Gastrocnemius medialis (tissue), 4 donors: ENCODE results near the gene ARHGEF6. TPM values are rescaled to one million over a fixed set of nuclear protein-coding genes. Genes with fewer than 3 reads are reported as not detected.

Source experiments
- ATAC-seq, 2 donors: fragments of 150-250 bp; one replicate each; pipeline ENCODE4 v1.9.1; 2016
- DNase-seq, 2 donors: peaks; one replicate each; pipeline ENCODE4 v3.0.0-alpha.2; 2019
- H3K27ac ChIP-seq, 4 donors: fragments of 200-600 bp; sonication (generic); 1 replicate in 1 of 4; 2 replicates in 3 of 4; pipeline ENCODE4 v1.5.1; 2016 to 2018; ENCODE audit warnings: mild to moderate bottlenecking in 2 of 4, moderate library complexity in 1 of 4
- H3K27me3 ChIP-seq, 3 donors: fragments of 200-600 bp; sonication (generic) in 2 of 3; 1 replicate in 1 of 3; 2 replicates in 2 of 3; pipeline versions ENCODE4 v1.5.1 to v1.6.0; 2016 to 2019; ENCODE audit warnings: mild to moderate bottlenecking in 1 of 3, moderate library complexity in 1 of 3
- H3K36me3 ChIP-seq, 2 donors: fragments of 200-600 bp; sonication (generic) in 1 of 2; one replicate each; pipeline ENCODE4 v1.5.1; 2017 to 2018
- H3K4me1 ChIP-seq, 2 donors: fragments of 200-600 bp; sonication (generic) in 1 of 2; one replicate each; pipeline ENCODE4 v1.5.1; 2016 to 2017; ENCODE audit warnings: mild to moderate bottlenecking in 2 of 2
- H3K4me3 ChIP-seq, 4 donors: fragments of 200-600 bp; sonication (generic) in 3 of 4; 1 replicate in 1 of 4; 2 replicates in 3 of 4; pipeline ENCODE4 v1.5.1; 2016 to 2019; ENCODE audit warnings: mild to moderate bottlenecking in 2 of 4
- H3K9me3 ChIP-seq, 3 donors: fragments of 200-600 bp; sonication (generic) in 2 of 3; 1 replicate in 1 of 3; 2 replicates in 2 of 3; pipeline ENCODE4 v1.5.1; 2016 to 2019
- POLR2A ChIP-seq, 2 donors: fragments of 450-650 bp; IDR thresholded peaks; one replicate each; pipeline ENCODE4 v1.6.1; 2017; ENCODE audit warnings: antibody characterized with exemption in 2 of 2, mild to moderate bottlenecking in 2 of 2, moderate library complexity in 2 of 2
- in situ Hi-C, 4 donors: fragments of 200-750 bp; cut with MboI; loops; one replicate each; pipeline versions ENCODE4 v1.15.0 to v1.8.0; 2017; ENCODE audit warnings: low sequenced_read_pairs in 4 of 4
- intact Hi-C: fragments of 100-400 bp; cut with DNase I; formaldehyde crosslinking; loops from one replicate; pipeline ENCODE4 v1.15.1; 2023; ENCODE audit warnings: low total_unique reads
- total RNA-seq, 4 donors: library from RNA; depleted of rRNA; stranded (reverse); fragments of >200 nt; gene quantifications; one replicate each; pipeline versions ENCODE4 v1.1.0 to v1.2.3, GENCODE V29; 2016
- TF ChIP-seq, protein P1 (sequence below), 5 experiments: fragments of 450-650 bp in 3 of 5; fragments of 200-600 bp in 2 of 5; sonication (generic) in 2 of 5; IDR thresholded peaks in 4 of 5; conservative IDR thresholded peaks in 1 of 5; 1 replicate in 4 of 5; 2 replicates in 1 of 5; pipeline ENCODE4 v1.5.1; 2016 to 2019; ENCODE audit warnings: antibody characterized with exemption in 5 of 5, mild to moderate bottlenecking in 3 of 5, moderate library complexity in 3 of 5

ARHGEF6 gene
- total RNA-seq, 4 donors from 2014 or later = 15.0 to 29.9 (median 24.5) TPM

DNA sequence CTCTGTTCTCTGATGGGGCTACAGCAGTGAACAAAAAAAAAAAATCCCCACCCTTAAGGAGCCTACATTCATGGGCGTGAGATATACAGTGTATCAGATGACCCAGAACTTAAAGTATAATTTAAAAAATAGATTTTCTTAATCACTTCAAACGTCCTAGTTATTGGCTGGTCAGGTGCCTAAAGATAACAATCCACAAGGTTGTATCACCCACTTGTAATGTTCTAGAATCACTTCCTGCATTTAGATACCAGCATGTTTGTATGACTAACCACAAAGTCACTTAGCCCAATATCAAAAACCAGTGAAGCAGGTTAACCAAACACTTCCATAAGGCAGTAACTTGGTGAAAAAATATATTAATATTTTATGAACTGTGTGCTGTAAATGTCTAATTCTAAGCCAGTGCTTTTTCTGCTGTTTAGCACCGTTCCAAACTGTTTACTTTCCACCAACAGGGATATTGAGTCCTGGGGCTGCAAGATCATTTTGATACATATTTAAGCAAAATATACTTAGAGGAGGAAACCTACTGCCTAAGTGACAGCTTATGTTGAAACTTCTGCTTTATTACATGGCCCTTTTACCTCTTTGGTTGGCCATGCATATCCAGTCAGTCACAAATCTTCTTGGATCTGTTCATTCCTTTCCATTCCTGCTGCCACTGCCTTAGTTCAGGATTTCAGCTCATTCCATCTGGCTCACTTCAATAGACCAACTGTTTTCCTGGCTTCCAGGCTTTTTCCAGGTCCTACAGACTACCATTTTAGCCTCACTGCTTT lies 89.5 kb downstream of the ARHGEF6 start:
- no peaks in the 10 kb centered on the region for H3K9me3 ChIP-seq
- in situ Hi-C loops = no loop called here
- no peak for DNase-seq
- intact Hi-C loops = loop anchor here (5.0 kb wide), 1 partner anchor 84 kb away; no protein-coding TSS in a partner anchor
- no peak overlapping the region for H3K4me3 ChIP-seq
- ATAC-seq = no peak
- H3K36me3 ChIP-seq = peaks cover 0 to 8% of the 10 kb centered on the region in 2 donors
- H3K27me3 ChIP-seq = no peaks in the 10 kb centered on the region
- H3K4me1 ChIP-seq = no peaks in the 10 kb centered on the region
- TF ChIP-seq POLR2A (IDR thresholded peaks at IDR 0.05) = no peak
- TF ChIP-seq, protein P1, sequence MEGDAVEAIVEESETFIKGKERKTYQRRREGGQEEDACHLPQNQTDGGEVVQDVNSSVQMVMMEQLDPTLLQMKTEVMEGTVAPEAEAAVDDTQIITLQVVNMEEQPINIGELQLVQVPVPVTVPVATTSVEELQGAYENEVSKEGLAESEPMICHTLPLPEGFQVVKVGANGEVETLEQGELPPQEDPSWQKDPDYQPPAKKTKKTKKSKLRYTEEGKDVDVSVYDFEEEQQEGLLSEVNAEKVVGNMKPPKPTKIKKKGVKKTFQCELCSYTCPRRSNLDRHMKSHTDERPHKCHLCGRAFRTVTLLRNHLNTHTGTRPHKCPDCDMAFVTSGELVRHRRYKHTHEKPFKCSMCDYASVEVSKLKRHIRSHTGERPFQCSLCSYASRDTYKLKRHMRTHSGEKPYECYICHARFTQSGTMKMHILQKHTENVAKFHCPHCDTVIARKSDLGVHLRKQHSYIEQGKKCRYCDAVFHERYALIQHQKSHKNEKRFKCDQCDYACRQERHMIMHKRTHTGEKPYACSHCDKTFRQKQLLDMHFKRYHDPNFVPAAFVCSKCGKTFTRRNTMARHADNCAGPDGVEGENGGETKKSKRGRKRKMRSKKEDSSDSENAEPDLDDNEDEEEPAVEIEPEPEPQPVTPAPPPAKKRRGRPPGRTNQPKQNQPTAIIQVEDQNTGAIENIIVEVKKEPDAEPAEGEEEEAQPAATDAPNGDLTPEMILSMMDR (IDR thresholded peaks at IDR 0.05 in 4 of 5, conservative IDR thresholded peaks at IDR 0.05 in 1 of 5) = no peak
- no peak overlapping the region for H3K27ac ChIP-seq

DNA sequence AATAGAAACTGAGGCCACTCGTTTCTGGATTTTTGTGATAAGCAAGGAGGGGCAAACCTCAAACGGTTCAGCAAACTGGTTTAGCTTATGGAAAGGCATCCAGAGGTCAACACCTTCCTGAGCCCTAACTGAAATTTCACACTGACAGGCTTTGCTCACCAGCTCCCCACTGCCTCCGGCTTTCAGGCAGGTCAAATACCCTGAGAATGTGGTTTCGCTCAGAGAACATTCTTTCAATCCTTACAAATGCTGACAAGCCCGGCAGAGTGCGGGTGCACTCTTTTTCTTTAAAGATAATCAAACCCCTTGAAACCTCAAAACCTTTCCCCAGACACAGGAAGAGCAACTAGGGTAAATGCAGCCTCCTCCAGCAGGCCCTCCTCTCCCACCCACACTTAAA lies 91.3 kb downstream of the ARHGEF6 start:
- DNase-seq (no peak), ATAC-seq (no peak)
- TF ChIP-seq, protein P1 (IDR thresholded peaks at IDR 0.05 in 4 of 5, conservative IDR thresholded peaks at IDR 0.05 in 1 of 5) = no peak
- TF ChIP-seq POLR2A (IDR thresholded peaks at IDR 0.05) = no peak
- in situ Hi-C loops = no loop called here
- no peak overlapping the region for H3K27ac ChIP-seq
- intact Hi-C loops = no loop called here
- H3K9me3 ChIP-seq = no peaks in the 10 kb centered on the region
- H3K4me1 ChIP-seq = no peaks in the 10 kb centered on the region
- H3K27me3 ChIP-seq = no peaks in the 10 kb centered on the region
- no peak overlapping the region for H3K4me3 ChIP-seq
- H3K36me3 ChIP-seq = peaks cover 0 to 8% of the 10 kb centered on the region in 2 donors

DNA sequence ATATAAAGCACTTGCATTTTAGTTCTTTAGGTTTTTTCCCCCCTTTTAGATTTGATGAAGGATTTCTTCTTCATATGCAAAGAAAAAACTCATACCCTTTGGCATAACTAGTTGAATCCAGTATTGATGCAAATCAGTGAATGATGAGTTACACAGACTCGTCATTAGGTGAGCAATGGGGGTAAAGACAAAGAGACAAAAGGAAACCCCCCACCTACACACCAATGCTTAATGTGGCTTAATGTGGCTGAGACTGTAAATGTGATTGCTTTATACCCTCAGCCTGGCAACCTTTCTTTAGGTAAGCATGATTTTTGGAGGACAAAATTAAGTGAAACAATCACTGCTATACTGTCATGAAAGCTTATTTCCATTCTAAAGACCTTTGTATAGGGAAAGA lies 93.3 kb downstream of the ARHGEF6 start:
- H3K4me3 ChIP-seq = no peak overlapping the region
- DNase-seq = no peak
- H3K36me3 ChIP-seq = peaks cover 0 to 9% of the 10 kb centered on the region in 2 donors
- no peak overlapping the region for H3K27ac ChIP-seq
- intact Hi-C loops (no loop called here), in situ Hi-C loops (no loop called here)
- no peaks in the 10 kb centered on the region for H3K9me3 ChIP-seq
- no peaks in the 10 kb centered on the region for H3K4me1 ChIP-seq
- TF ChIP-seq POLR2A (IDR thresholded peaks at IDR 0.05) = no peak
- TF ChIP-seq, protein P1 (IDR thresholded peaks at IDR 0.05 in 4 of 5, conservative IDR thresholded peaks at IDR 0.05 in 1 of 5) = no peak
- no peak for ATAC-seq
- no peaks in the 10 kb centered on the region for H3K27me3 ChIP-seq

GRCh38 chrX:136684120-136684519 lies 96.6 kb downstream of the ARHGEF6 start:
- Histone ChIP-seq H3K4me3 (no peak overlapping the region), H3K27me3 (no peaks in the 10 kb centered on the region), H3K36me3 (peaks cover 0 to 4% of the 10 kb centered on the region in 2 donors), H3K27ac (no peak overlapping the region), H3K4me1 (no peaks in the 10 kb centered on the region), H3K9me3 (no peaks in the 10 kb centered on the region)
- intact Hi-C loops (no loop called here), in situ Hi-C loops (no loop called here)
- ATAC-seq (no peak), DNase-seq (no peak)
- no peak for TF ChIP-seq POLR2A (IDR thresholded peaks at IDR 0.05)
- TF ChIP-seq, protein P1 (IDR thresholded peaks at IDR 0.05 in 4 of 5, conservative IDR thresholded peaks at IDR 0.05 in 1 of 5) = no peak
